Measurements from ENCODE around the gene TMEM139. TPM values are rescaled to one million over a fixed set of nuclear protein-coding genes. Genes with fewer than 3 reads are reported as not detected.

TMEM139 gene
- total RNA-seq (1 to 10 TPM in 1 of 2 experiments, under 1 TPM in 1; 0.61 to 1.8 TPM), polyA plus RNA-seq (1 to 10 TPM; 1.0 to 2.1 TPM)

DNA sequence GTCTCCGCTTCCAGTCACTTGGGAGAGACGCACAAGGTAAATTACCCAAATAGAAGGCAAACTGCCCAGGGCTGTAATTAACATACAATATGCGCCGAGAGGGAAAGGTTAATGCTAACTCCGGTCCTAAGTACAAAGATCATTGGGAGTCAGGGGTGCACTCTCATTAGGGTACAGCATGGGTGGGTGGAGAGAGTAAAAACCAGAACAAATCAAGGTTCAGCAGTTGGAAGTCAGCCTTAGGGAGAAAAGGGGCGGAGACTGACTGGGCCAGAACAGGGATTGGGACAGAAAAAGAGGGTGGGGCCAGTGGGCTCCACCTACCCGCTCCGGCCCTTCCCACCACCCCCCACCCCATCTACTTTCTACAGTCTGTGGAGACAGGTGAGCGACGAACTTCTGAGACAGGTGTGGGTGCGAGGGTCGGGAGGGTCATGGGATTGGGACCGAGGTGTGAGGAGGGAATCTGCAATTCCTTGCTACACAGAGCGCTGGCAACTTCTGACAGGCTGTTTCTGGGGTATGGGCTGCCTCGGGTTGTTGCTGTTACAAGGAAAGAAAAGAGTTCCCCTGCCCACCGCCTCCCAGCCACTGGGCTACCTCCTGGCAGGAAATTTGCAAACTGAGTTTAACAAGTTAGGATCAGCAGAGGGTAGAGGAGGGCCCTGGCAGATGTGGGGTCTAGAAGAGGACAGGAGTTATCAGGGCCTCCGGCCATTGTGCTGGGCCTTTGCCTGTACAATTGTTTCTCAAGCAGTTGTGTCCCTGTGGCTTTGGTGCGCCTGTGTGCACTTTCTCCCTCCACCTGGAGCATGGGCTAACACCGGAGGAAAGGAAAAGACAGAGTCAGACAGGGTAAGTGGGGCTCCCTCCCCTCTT lies at the start of gene TMEM139:
TSS of gene TMEM139 (plus strand) at position 368 of the 879 bp plus-strand sequence. CDS start 1,000 bp downstream, outside the sequence.
- H3K4me3 Mint-ChIP-seq: peak within 1 kb of the TSS in 6 of 8 donors; percentile 9 to 69 (median 19)
- Histone ChIP-seq H3K4me3 (ENCODE audit: low read length in 2 of 2) (no peak within 1 kb of the TSS), H3K9me3 (ENCODE audit: control insufficient read depth in 1 of 2, low read length in 2 of 2) (no peaks in the 10 kb centered on the region), H3K36me3 (ENCODE audit: insufficient read depth, low read length) (no peaks in the 10 kb centered on the region), H3K4me1 (ENCODE audit: insufficient read depth, low read length) (peaks cover 36% of the 10 kb centered on the region), H3K27ac (ENCODE audit: low read depth, low read length) (no peak within 1 kb of the TSS), H3K27me3 (ENCODE audit: insufficient read depth, low read length) (no peaks in the 10 kb centered on the region)
- peaks cover 0 to 2% (median 0%) of the 10 kb centered on the region in 8 donors for H3K9me3 Mint-ChIP-seq
- H3K27me3 Mint-ChIP-seq: no peaks in the 10 kb centered on the region
- intact Hi-C loops (cut with micrococcal nuclease): no loop called here
- DNase-seq: no peak
- peaks cover 38 to 62% (median 49%) of the 10 kb centered on the region in 4 donors for H3K4me1 Mint-ChIP-seq
- peak within 1 kb of the TSS; percentile 22 to 88 (median 72) for H3K27ac Mint-ChIP-seq
- peaks cover 0 to 14% of the 10 kb centered on the region in 2 donors for H3K36me3 Mint-ChIP-seq
- ChIA-PET CTCF (ENCODE audit: partially characterized antibody) (interaction anchor here (3.8 kb wide), 2 partner anchors 16 to 45 kb away, joined by 28 to 40 read pairs; no protein-coding TSS in a partner anchor), POLR2A (ENCODE audit: partially characterized antibody) (interaction anchor here (1.7 kb wide), 1 partner anchor 20 kb away, joined by 11 read pairs; the partner anchor contains the start of gene GSTK1)

DNA sequence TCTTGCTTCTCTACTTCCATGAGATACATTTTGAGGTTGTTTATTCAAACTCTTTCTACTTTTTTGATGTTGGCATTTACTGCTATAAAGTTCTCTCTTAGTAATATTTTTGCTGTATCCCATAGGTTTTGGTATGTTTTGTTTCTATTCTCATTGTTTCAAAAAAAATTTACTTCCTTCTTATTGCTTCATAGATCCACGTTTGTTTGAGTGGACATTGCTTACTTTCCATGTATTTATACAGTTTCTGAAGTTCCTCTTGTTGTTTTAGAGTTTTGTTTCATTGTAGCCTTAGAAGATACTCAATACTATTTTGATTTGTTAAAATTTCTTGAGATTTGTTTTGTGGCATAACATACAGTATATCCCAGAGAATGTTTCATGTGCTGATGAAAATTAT lies 49.2 kb upstream of the TMEM139 start:
- no peak for DNase-seq
- no peak overlapping the region for H3K27ac Mint-ChIP-seq
- Histone ChIP-seq H3K27ac (ENCODE audit: low read depth, low read length) (no peak overlapping the region), H3K4me3 (ENCODE audit: low read length in 2 of 2) (no peak overlapping the region), H3K9me3 (ENCODE audit: control insufficient read depth in 1 of 2, low read length in 2 of 2) (peaks cover 0 to 7% of the 10 kb centered on the region in 2 donors), H3K4me1 (ENCODE audit: insufficient read depth, low read length) (no peaks in the 10 kb centered on the region), H3K27me3 (ENCODE audit: insufficient read depth, low read length) (peaks cover 6% of the 10 kb centered on the region), H3K36me3 (ENCODE audit: insufficient read depth, low read length) (no peaks in the 10 kb centered on the region)
- H3K9me3 Mint-ChIP-seq: peaks cover 0 to 28% (median 20%) of the 10 kb centered on the region in 8 donors
- peaks cover under 1 to 3% (median 2%) of the 10 kb centered on the region in 4 donors for H3K4me1 Mint-ChIP-seq
- H3K27me3 Mint-ChIP-seq: peaks cover 3 to 15% of the 10 kb centered on the region in 2 donors
- intact Hi-C loops (cut with micrococcal nuclease): no loop called here
- CTCF ChIA-PET (ENCODE audit: partially characterized antibody): interaction anchor here (1.7 kb wide), 1 partner anchor 70 kb away, joined by 5 read pairs; no protein-coding TSS in a partner anchor
- no peak overlapping the region for H3K4me3 Mint-ChIP-seq
- POLR2A ChIA-PET (ENCODE audit: partially characterized antibody): no interaction called here
- peaks cover 10 to 17% of the 10 kb centered on the region in 2 donors for H3K36me3 Mint-ChIP-seq

GRCh38 chr7:143236408-143236990 lies 48.3 kb upstream of the TMEM139 start:
- peaks cover 7 to 8% (median 8%) of the 10 kb centered on the region in 4 donors for H3K4me1 Mint-ChIP-seq
- H3K9me3 ChIP-seq (ENCODE audit: control insufficient read depth in 1 of 2, low read length in 2 of 2): peaks cover 0 to 7% of the 10 kb centered on the region in 2 donors
- ChIA-PET CTCF (ENCODE audit: partially characterized antibody) (interaction anchor here (0.9 to 1.7 kb wide), 7 partner anchors 13 to 180 kb away, joined by 3 to 10 read pairs (median 3); no protein-coding TSS in a partner anchor), POLR2A (ENCODE audit: partially characterized antibody) (interaction anchor here (0.7 kb wide), 1 partner anchor 603 kb away, joined by 3 read pairs; no protein-coding TSS in a partner anchor)
- H3K36me3 Mint-ChIP-seq: peaks cover 10 to 17% of the 10 kb centered on the region in 2 donors
- H3K27me3 Mint-ChIP-seq: peaks cover 3 to 15% of the 10 kb centered on the region in 2 donors
- peaks cover 0 to 28% (median 20%) of the 10 kb centered on the region in 8 donors for H3K9me3 Mint-ChIP-seq
- peaks cover 6% of the 10 kb centered on the region for H3K4me1 ChIP-seq (ENCODE audit: insufficient read depth, low read length)
- H3K27ac Mint-ChIP-seq: no peak overlapping the region
- no peak overlapping the region for H3K27ac ChIP-seq (ENCODE audit: low read depth, low read length)
- no peak overlapping the region for H3K4me3 Mint-ChIP-seq
- no peaks in the 10 kb centered on the region for H3K36me3 ChIP-seq (ENCODE audit: insufficient read depth, low read length)
- no peak for DNase-seq
- peaks cover 6% of the 10 kb centered on the region for H3K27me3 ChIP-seq (ENCODE audit: insufficient read depth, low read length)
- no peak overlapping the region for H3K4me3 ChIP-seq (ENCODE audit: low read length in 2 of 2)
- intact Hi-C loops (cut with micrococcal nuclease): no loop called here

DNA sequence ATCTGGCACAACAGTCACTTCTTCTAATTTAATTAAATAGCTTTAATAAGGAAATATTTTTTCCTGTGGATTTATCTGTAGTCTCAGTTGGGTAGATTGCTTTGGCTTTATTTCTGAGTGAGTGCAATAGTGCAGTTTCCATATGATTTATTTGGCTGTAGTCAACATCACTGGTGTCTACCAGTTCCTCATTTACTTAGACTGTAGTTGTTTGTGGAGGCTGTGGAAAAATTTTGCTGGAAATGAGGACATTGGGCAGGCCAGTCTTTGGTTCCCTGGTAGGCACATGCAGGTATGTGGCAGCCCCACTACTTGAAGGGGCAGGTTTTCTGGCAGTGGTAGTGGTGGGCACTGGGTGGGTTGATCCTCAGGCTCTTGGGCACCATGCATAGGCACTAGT lies 47.4 kb upstream of the TMEM139 start:
- H3K27me3 Mint-ChIP-seq: peaks cover 3 to 15% of the 10 kb centered on the region in 2 donors
- Histone ChIP-seq H3K27me3 (ENCODE audit: insufficient read depth, low read length) (peaks cover 6% of the 10 kb centered on the region), H3K4me1 (ENCODE audit: insufficient read depth, low read length) (peaks cover 6% of the 10 kb centered on the region), H3K9me3 (ENCODE audit: control insufficient read depth in 1 of 2, low read length in 2 of 2) (peaks cover 0 to 7% of the 10 kb centered on the region in 2 donors), H3K4me3 (ENCODE audit: low read length in 2 of 2) (no peak overlapping the region), H3K36me3 (ENCODE audit: insufficient read depth, low read length) (no peaks in the 10 kb centered on the region), H3K27ac (ENCODE audit: low read depth, low read length) (no peak overlapping the region)
- H3K4me1 Mint-ChIP-seq: peaks cover 7 to 14% (median 11%) of the 10 kb centered on the region in 4 donors
- ChIA-PET POLR2A (ENCODE audit: partially characterized antibody) (no interaction called here), CTCF (ENCODE audit: partially characterized antibody) (interaction anchor here (0.6 to 1.7 kb wide), 8 partner anchors 12 to 179 kb away, joined by 3 to 10 read pairs (median 4); no protein-coding TSS in a partner anchor)
- H3K4me3 Mint-ChIP-seq: no peak overlapping the region
- intact Hi-C loops (cut with micrococcal nuclease): no loop called here
- peaks cover 0 to 28% (median 20%) of the 10 kb centered on the region in 8 donors for H3K9me3 Mint-ChIP-seq
- peaks cover 10 to 17% of the 10 kb centered on the region in 2 donors for H3K36me3 Mint-ChIP-seq
- H3K27ac Mint-ChIP-seq: no peak overlapping the region
- no peak for DNase-seq

- H3K4me3 Mint-ChIP-seq: no peak overlapping the region
- peaks cover 7 to 19% (median 12%) of the 10 kb centered on the region in 4 donors for H3K4me1 Mint-ChIP-seq
- ChIA-PET POLR2A (ENCODE audit: partially characterized antibody) (interaction anchor here (1.1 to 4.0 kb wide), 2 partner anchors 60 to 107 kb away, joined by 3 to 51 read pairs; no protein-coding TSS in a partner anchor), CTCF (ENCODE audit: partially characterized antibody) (interaction anchor here (2.7 to 14.0 kb wide), 7 partner anchors 23 to 178 kb away, joined by 23 to 513 read pairs (median 77); partner anchors contain the start of gene GSTK1)
- peaks cover 3 to 15% of the 10 kb centered on the region in 2 donors for H3K27me3 Mint-ChIP-seq
- H3K27ac ChIP-seq (ENCODE audit: low read depth, low read length): no peak overlapping the region
- no peak overlapping the region for H3K4me3 ChIP-seq (ENCODE audit: low read length in 2 of 2)
- peaks cover 0 to 7% of the 10 kb centered on the region in 2 donors for H3K9me3 ChIP-seq (ENCODE audit: control insufficient read depth in 1 of 2, low read length in 2 of 2)
- peaks cover 10 to 17% of the 10 kb centered on the region in 2 donors for H3K36me3 Mint-ChIP-seq
- intact Hi-C loops (cut with micrococcal nuclease): no loop called here
- no peak for DNase-seq
- H3K9me3 Mint-ChIP-seq: peaks cover 0 to 28% (median 20%) of the 10 kb centered on the region in 8 donors
- H3K27ac Mint-ChIP-seq: no peak overlapping the region
- no peaks in the 10 kb centered on the region for H3K36me3 ChIP-seq (ENCODE audit: insufficient read depth, low read length)
- peaks cover 6% of the 10 kb centered on the region for H3K4me1 ChIP-seq (ENCODE audit: insufficient read depth, low read length)
- peaks cover 6% of the 10 kb centered on the region for H3K27me3 ChIP-seq (ENCODE audit: insufficient read depth, low read length)
These were observed 46.3 kb upstream of the TMEM139 start for GRCh38 chr7:143238289-143238980.

DNA sequence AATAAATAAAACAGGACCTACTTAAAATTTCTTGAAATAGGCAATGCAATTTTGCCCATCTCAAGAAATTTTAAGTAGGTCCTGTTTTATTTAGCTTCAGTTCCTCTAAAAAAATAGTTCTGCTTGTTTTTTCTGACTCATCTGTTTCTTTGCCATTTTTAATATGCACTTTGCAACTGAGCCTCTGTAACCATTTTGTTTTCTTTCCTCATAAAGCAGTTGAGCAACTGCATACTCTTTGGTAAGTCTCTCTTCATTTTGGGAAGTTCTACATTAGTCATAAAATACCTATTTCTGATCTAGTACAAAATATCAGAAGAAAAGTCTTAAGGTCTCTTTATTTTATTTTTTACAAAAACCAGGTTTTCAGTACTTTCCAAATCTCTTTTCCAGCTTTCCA lies 44.9 kb upstream of the TMEM139 start:
- ChIA-PET CTCF (ENCODE audit: partially characterized antibody) (interaction anchor here (0.7 to 14.0 kb wide), 48 partner anchors 8 to 941 kb away, joined by 3 to 513 read pairs (median 6); partner anchors contain the start of genes CASP2, CLCN1, EPHA1 and GSTK1), POLR2A (ENCODE audit: partially characterized antibody) (interaction anchor here (0.6 to 4.0 kb wide), 17 partner anchors 9 to 431 kb away, joined by 3 to 51 read pairs (median 13); partner anchors contain the start of genes CASP2, GSTK1 and ZYX)
- H3K36me3 ChIP-seq (ENCODE audit: insufficient read depth, low read length): no peaks in the 10 kb centered on the region
- DNase-seq: no peak
- intact Hi-C loops (cut with micrococcal nuclease): loop anchor here (1.0 to 5.0 kb wide), 10 partner anchors 10 to 887 kb away; partner anchors contain the start of genes GSTK1 and ZYX
- peaks cover 0 to 7% of the 10 kb centered on the region in 2 donors for H3K9me3 ChIP-seq (ENCODE audit: control insufficient read depth in 1 of 2, low read length in 2 of 2)
- Mint-ChIP-seq H3K27me3 (peaks cover 3 to 15% of the 10 kb centered on the region in 2 donors), H3K36me3 (peaks cover 10 to 17% of the 10 kb centered on the region in 2 donors), H3K27ac (no peak overlapping the region), H3K4me3 (no peak overlapping the region), H3K9me3 (peaks cover 0 to 28% (median 20%) of the 10 kb centered on the region in 8 donors), H3K4me1 (peaks cover 18 to 32% (median 24%) of the 10 kb centered on the region in 4 donors)
- H3K4me3 ChIP-seq (ENCODE audit: low read length in 2 of 2): no peak overlapping the region
- H3K4me1 ChIP-seq (ENCODE audit: insufficient read depth, low read length): peaks cover 16% of the 10 kb centered on the region
- no peak overlapping the region for H3K27ac ChIP-seq (ENCODE audit: low read depth, low read length)
- H3K27me3 ChIP-seq (ENCODE audit: insufficient read depth, low read length): peaks cover 6% of the 10 kb centered on the region
